ENCODE measurements around the gene KDELR3. TPM values are rescaled to one million over a fixed set of nuclear protein-coding genes. Genes with fewer than 3 reads are reported as not detected.

KDELR3 gene
- polyA plus RNA-seq, 1 donor (not counting 4 experiments of a cell fraction or from before 2014, with no cell fraction given): 10.1 TPM

GRCh38 chr22:38519453-38520250, 51.8 kb downstream of the KDELR3 start:
- no peaks in the 10 kb centered on the region for H3K4me1 ChIP-seq (ENCODE audit: control insufficient read depth, extremely low read depth, insufficient read depth, low read length)
- no peak for FAIRE-seq
- H2AFZ ChIP-seq (ENCODE audit: control insufficient read depth, low read length): no peak overlapping the region
- dilution Hi-C loops (cut with MboI; ENCODE audit: extremely low pct_ligation_motif_present, low sequenced_read_pairs): no loop called here
- DNase-seq (ENCODE audit: low read depth, low spot score): no peak
- no peaks in the 10 kb centered on the region for H3K36me3 ChIP-seq (ENCODE audit: control insufficient read depth in 2 of 2, extremely low read depth in 1 of 2, insufficient read depth in 2 of 2, low read length in 2 of 2)
- H3K9me3 ChIP-seq (ENCODE audit: control insufficient read depth, low read depth, low read length): no peaks in the 10 kb centered on the region
- H3K79me2 ChIP-seq (ENCODE audit: control insufficient read depth, insufficient read depth, low read length): no peaks in the 10 kb centered on the region
- no peak overlapping the region for H3K9ac ChIP-seq (ENCODE audit: control insufficient read depth, extremely low read depth, insufficient read depth, low read length)
- no peak overlapping the region for H3K27ac ChIP-seq (ENCODE audit: control insufficient read depth, insufficient read depth, low read length)
- H3K27me3 ChIP-seq (ENCODE audit: control insufficient read depth, extremely low read depth, insufficient read depth, low read length): no peaks in the 10 kb centered on the region
- H3K4me2 ChIP-seq (ENCODE audit: control insufficient read depth, extremely low read depth, insufficient read depth, low read depth, low read length): no peak overlapping the region
- no peaks in the 10 kb centered on the region for H3K9me1 ChIP-seq (ENCODE audit: control insufficient read depth, extremely low read depth, insufficient read depth, low read length)
- no peaks in the 10 kb centered on the region for H4K20me1 ChIP-seq (ENCODE audit: control insufficient read depth, extremely low read depth, insufficient read depth, low read length)
- H3K4me3 ChIP-seq (ENCODE audit: control insufficient read depth in 2 of 3, extremely low read depth in 1 of 3, insufficient read depth in 2 of 3, low read depth in 1 of 3, low read length in 3 of 3): no peak overlapping the region
- TF ChIP-seq EZH2 (IDR thresholded peaks at IDR 0.05; ENCODE audit: low read length) (no peak), CTCF (optimal IDR thresholded peaks at IDR 0.05 in 1 of 3, IDR thresholded peaks at IDR 0.05 in 1 of 3, conservative IDR thresholded peaks at IDR 0.05 in 1 of 3; ENCODE audit: extremely low read depth in 1 of 3, insufficient read depth in 2 of 3, low read length in 3 of 3) (no peak)

- H3K36me3 ChIP-seq (ENCODE audit: control insufficient read depth in 2 of 2, extremely low read depth in 1 of 2, insufficient read depth in 2 of 2, low read length in 2 of 2): no peaks in the 10 kb centered on the region
- FAIRE-seq (no peak), DNase-seq (ENCODE audit: low read depth, low spot score) (no peak)
- H3K9me3 ChIP-seq (ENCODE audit: control insufficient read depth, low read depth, low read length): no peaks in the 10 kb centered on the region
- no peaks in the 10 kb centered on the region for H3K4me1 ChIP-seq (ENCODE audit: control insufficient read depth, extremely low read depth, insufficient read depth, low read length)
- no peak overlapping the region for H3K27ac ChIP-seq (ENCODE audit: control insufficient read depth, insufficient read depth, low read length)
- H3K79me2 ChIP-seq (ENCODE audit: control insufficient read depth, insufficient read depth, low read length): no peaks in the 10 kb centered on the region
- no peak overlapping the region for H3K4me3 ChIP-seq (ENCODE audit: control insufficient read depth in 2 of 3, extremely low read depth in 1 of 3, insufficient read depth in 2 of 3, low read depth in 1 of 3, low read length in 3 of 3)
- H2AFZ ChIP-seq (ENCODE audit: control insufficient read depth, low read length): no peak overlapping the region
- dilution Hi-C loops (cut with MboI; ENCODE audit: extremely low pct_ligation_motif_present, low sequenced_read_pairs): no loop called here
- H3K9me1 ChIP-seq (ENCODE audit: control insufficient read depth, extremely low read depth, insufficient read depth, low read length): no peaks in the 10 kb centered on the region
- TF ChIP-seq EZH2 (IDR thresholded peaks at IDR 0.05; ENCODE audit: low read length) (no peak), CTCF (optimal IDR thresholded peaks at IDR 0.05 in 1 of 3, IDR thresholded peaks at IDR 0.05 in 1 of 3, conservative IDR thresholded peaks at IDR 0.05 in 1 of 3; ENCODE audit: extremely low read depth in 1 of 3, insufficient read depth in 2 of 3, low read length in 3 of 3) (no peak)
- no peaks in the 10 kb centered on the region for H4K20me1 ChIP-seq (ENCODE audit: control insufficient read depth, extremely low read depth, insufficient read depth, low read length)
- no peak overlapping the region for H3K4me2 ChIP-seq (ENCODE audit: control insufficient read depth, extremely low read depth, insufficient read depth, low read depth, low read length)
- H3K27me3 ChIP-seq (ENCODE audit: control insufficient read depth, extremely low read depth, insufficient read depth, low read length): no peaks in the 10 kb centered on the region
- no peak overlapping the region for H3K9ac ChIP-seq (ENCODE audit: control insufficient read depth, extremely low read depth, insufficient read depth, low read length)
Observed at GRCh38 chr22:38523029-38523428, 55.1 kb downstream of the KDELR3 start.

Data from keratinocyte (primary cell).